Activated CD8-positive, alpha-beta memory T cell treated with anti-CD3 and anti-CD28 coated beads for 24 hours (primary cell): Measurements from ENCODE around the gene UNC5B.

Experiments used
- DNase-seq: peaks from one replicate; pipeline ENCODE4 v3.0.0-alpha.2; 2020

The UNC5B gene

GRCh38 chr10:71302874-71303568, 90.7 kb downstream of the UNC5B start:
- no peak for DNase-seq

GRCh38 chr10:71303569-71303907, 91.2 kb downstream of the UNC5B start:
- no peak for DNase-seq

GRCh38 chr10:71304914-71305313, 92.5 kb downstream of the UNC5B start:
- DNase-seq = no peak

GRCh38 chr10:71306979-71307378, 94.6 kb downstream of the UNC5B start:
- no peak for DNase-seq

- no peak for DNase-seq
Observed at GRCh38 chr10:71307469-71308085, 95.2 kb downstream of the UNC5B start.

GRCh38 chr10:71308244-71308643, 95.9 kb downstream of the UNC5B start:
- DNase-seq = no peak

GRCh38 chr10:71308985-71309384, 96.6 kb downstream of the UNC5B start:
- no peak for DNase-seq

GRCh38 chr10:71309919-71310318, 97.5 kb downstream of the UNC5B start:
- DNase-seq = no peak

GRCh38 chr10:71312220-71312619, 99.8 kb downstream of the UNC5B start:
- DNase-seq = no peak

- DNase-seq = no peak
Observed at GRCh38 chr10:71312811-71313789, 100.7 kb downstream of the UNC5B start.

- peak; percentile 78 for DNase-seq
Observed at GRCh38 chr10:71314028-71314693, 101.8 kb downstream of the UNC5B start.

- no peak for DNase-seq
Observed at GRCh38 chr10:71314694-71315225, 102.4 kb downstream of the UNC5B start.

- DNase-seq = no peak
Observed at GRCh38 chr10:71316056-71316785, 103.9 kb downstream of the UNC5B start.

GRCh38 chr10:71316786-71317160, 104.4 kb downstream of the UNC5B start:
- no peak for DNase-seq

- DNase-seq = no peak
Observed at GRCh38 chr10:71317739-71318138, 105.4 kb downstream of the UNC5B start.

- peak; percentile 89 for DNase-seq
Observed at GRCh38 chr10:71319042-71319799, 106.9 kb downstream of the UNC5B start, which contains the start of gene SLC29A3. SLC29A3 (plus strand) TSS chr10:71319259; CDS start chr10:71319310, 51 bp downstream.

GRCh38 chr10:71319800-71320392, 107.5 kb downstream of the UNC5B start:
- DNase-seq = no peak

- no peak for DNase-seq
Observed at GRCh38 chr10:71320592-71320991, 108.2 kb downstream of the UNC5B start.

- DNase-seq = no peak
Observed at GRCh38 chr10:71321386-71321785, 109.0 kb downstream of the UNC5B start.

GRCh38 chr10:71323407-71323806, 111.0 kb downstream of the UNC5B start:
- DNase-seq = no peak

GRCh38 chr10:71324743-71325142, 112.4 kb downstream of the UNC5B start:
- no peak for DNase-seq
